Esophagus muscularis mucosa (tissue), 4 donors: Measurements from ENCODE around the gene TECTA.

Experiments
- EP300 ChIP-seq: sonication (generic); formaldehyde crosslinking; IDR thresholded peaks from one replicate; pipeline ENCODE4 v1.6.1; 2017; ENCODE audit warnings: antibody characterized with exemption
- POLR2A ChIP-seq: fragments of 450-650 bp; IDR thresholded peaks from one replicate; pipeline ENCODE4 v1.6.1; 2017; ENCODE audit warnings: antibody characterized with exemption, moderate library complexity, mild to moderate bottlenecking, low read depth
- POLR2AphosphoS5 ChIP-seq, 2 donors: sonication (generic); formaldehyde crosslinking; IDR thresholded peaks; one replicate each; pipeline ENCODE4 v1.6.1; 2017; ENCODE audit warnings: antibody characterized with exemption in 2 of 2
- TF ChIP-seq, protein P1 (sequence below), 3 experiments: fragments of 200-600 bp in 2 of 3; fragments of 450-650 bp in 1 of 3; sonication (generic) in 2 of 3; IDR thresholded peaks; one replicate each; pipeline ENCODE4 v1.5.1; 2017 to 2019; ENCODE audit warnings: antibody characterized with exemption in 3 of 3, mild to moderate bottlenecking in 2 of 3, moderate library complexity in 1 of 3

DNA sequence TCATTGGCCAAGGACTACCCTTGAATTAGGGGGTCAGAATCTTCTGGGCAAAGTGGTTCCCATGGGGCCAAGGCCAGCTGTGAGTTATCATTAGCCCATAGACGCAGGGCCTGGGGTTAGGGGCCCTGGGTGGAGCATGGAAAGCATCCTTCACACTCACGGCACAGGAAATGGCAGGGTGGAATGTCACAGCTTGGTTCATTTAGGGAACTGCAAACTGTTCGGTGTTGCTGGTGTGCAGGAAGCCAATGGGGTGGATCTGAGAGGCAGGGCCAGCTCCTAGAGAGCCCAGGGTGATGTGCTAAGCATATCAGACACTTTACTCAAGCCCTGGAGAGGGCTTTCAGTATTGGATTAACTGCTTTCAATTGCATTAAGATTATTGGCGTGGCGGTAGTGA, 42.9 kb downstream of the TECTA start:
- no peak for TF ChIP-seq POLR2AphosphoS5 (IDR thresholded peaks at IDR 0.05)
- no peak for TF ChIP-seq POLR2A
- TF ChIP-seq, protein P1, sequence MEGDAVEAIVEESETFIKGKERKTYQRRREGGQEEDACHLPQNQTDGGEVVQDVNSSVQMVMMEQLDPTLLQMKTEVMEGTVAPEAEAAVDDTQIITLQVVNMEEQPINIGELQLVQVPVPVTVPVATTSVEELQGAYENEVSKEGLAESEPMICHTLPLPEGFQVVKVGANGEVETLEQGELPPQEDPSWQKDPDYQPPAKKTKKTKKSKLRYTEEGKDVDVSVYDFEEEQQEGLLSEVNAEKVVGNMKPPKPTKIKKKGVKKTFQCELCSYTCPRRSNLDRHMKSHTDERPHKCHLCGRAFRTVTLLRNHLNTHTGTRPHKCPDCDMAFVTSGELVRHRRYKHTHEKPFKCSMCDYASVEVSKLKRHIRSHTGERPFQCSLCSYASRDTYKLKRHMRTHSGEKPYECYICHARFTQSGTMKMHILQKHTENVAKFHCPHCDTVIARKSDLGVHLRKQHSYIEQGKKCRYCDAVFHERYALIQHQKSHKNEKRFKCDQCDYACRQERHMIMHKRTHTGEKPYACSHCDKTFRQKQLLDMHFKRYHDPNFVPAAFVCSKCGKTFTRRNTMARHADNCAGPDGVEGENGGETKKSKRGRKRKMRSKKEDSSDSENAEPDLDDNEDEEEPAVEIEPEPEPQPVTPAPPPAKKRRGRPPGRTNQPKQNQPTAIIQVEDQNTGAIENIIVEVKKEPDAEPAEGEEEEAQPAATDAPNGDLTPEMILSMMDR (IDR thresholded peaks at IDR 0.05) = no peak
- no peak for TF ChIP-seq EP300
